Thymus (tissue), 11 donors: Measurements from ENCODE around the gene RPL39L. TPM values are rescaled to one million over a fixed set of nuclear protein-coding genes. Genes with fewer than 3 reads are reported as not detected.
"Not testable (repeated sequence)": the region's sequence is repeated elsewhere in the genome, so short reads cannot be mapped to it uniquely, and the experiment has no call there.

ENCODE experiments used
- DNase-seq, 9 donors: peaks; one replicate each; pipeline ENCODE4 v3.0.0-alpha.2; 2013; ENCODE audit warnings: low spot score in 9 of 9, low read depth in 6 of 9, missing footprints in 1 of 9
- H3K27ac ChIP-seq, 2 donors: one replicate each; pipeline ENCODE4 v1.5.1; 2013; ENCODE audit warnings: control low read depth in 1 of 2, low read depth in 1 of 2, low read length in 1 of 2, mild to moderate bottlenecking in 1 of 2, moderate library complexity in 1 of 2
- H3K27me3 ChIP-seq, 2 donors: one replicate each; pipeline ENCODE4 v1.5.1; 2013; ENCODE audit warnings: low read length in 1 of 2; ENCODE audit not compliant: control insufficient read depth in 2 of 2, insufficient read depth in 1 of 2
- H3K36me3 ChIP-seq, 2 donors: one replicate each; pipeline ENCODE4 v1.5.1; 2013; ENCODE audit warnings: low read length in 1 of 2, mild to moderate bottlenecking in 1 of 2, moderate library complexity in 1 of 2; ENCODE audit not compliant: control insufficient read depth in 2 of 2, insufficient read depth in 2 of 2
- H3K4me1 ChIP-seq, 2 donors: one replicate each; pipeline ENCODE4 v1.5.1; 2013; ENCODE audit warnings: low read length in 2 of 2; ENCODE audit not compliant: control insufficient read depth in 2 of 2, insufficient read depth in 2 of 2
- H3K4me3 ChIP-seq, 2 donors: one replicate each; pipeline ENCODE4 v1.5.1; 2013; ENCODE audit warnings: low read length in 2 of 2, control low read depth in 1 of 2, mild to moderate bottlenecking in 1 of 2
- H3K9me3 ChIP-seq, 2 donors: one replicate each; pipeline ENCODE4 v1.5.1; 2013; ENCODE audit warnings: low read length in 1 of 2, mild to moderate bottlenecking in 1 of 2; ENCODE audit not compliant: control insufficient read depth in 2 of 2, insufficient read depth in 1 of 2
- WGBS: extraction: QIAGEN DNeasy Blood & Tissue Kit; methylation state at CpG from one replicate; pipeline ENCODE4 v1.1.7; 2013; 5-methylcytosine and 5-hydroxymethylcytosine counted together
- polyA plus RNA-seq: library from polyadenylated mRNA; stranded (reverse); fragments of 200-250 nt; gene quantifications from one replicate; pipeline ENCODE4 v1.2.3, GENCODE V29; 2013
- total RNA-seq: library from RNA; stranded (reverse); fragments of 120-200 nt; gene quantifications from one replicate; pipeline ENCODE4 v1.2.4, GENCODE V29; 2013
- donor health status: healthy.

RPL39L gene
- total and polyA plus RNA-seq, 2 donors = 7.6 to 36.6 TPM

GRCh38 chr3:187181454-187182170, 42.3 kb upstream of the RPL39L start:
- DNase-seq = no peak
- no peaks in the 10 kb centered on the region for H3K9me3 ChIP-seq
- no peaks in the 10 kb centered on the region for H3K27me3 ChIP-seq
- 98% methylated on average over 7 of the region's 7 CpGs for WGBS
- no peaks in the 10 kb centered on the region for H3K36me3 ChIP-seq
- no peaks in the 10 kb centered on the region for H3K4me1 ChIP-seq
- H3K4me3 ChIP-seq = no peak overlapping the region
- no peak overlapping the region for H3K27ac ChIP-seq

GRCh38 chr3:187172929-187173328, 33.6 kb upstream of the RPL39L start:
- H3K27ac ChIP-seq = no peak overlapping the region
- H3K4me1 ChIP-seq = no peaks in the 10 kb centered on the region
- 97% methylated on average over 2 of the region's 2 CpGs for WGBS
- H3K9me3 ChIP-seq = no peaks in the 10 kb centered on the region
- H3K36me3 ChIP-seq = no peaks in the 10 kb centered on the region
- H3K27me3 ChIP-seq = no peaks in the 10 kb centered on the region
- H3K4me3 ChIP-seq = no peak overlapping the region
- no peak for DNase-seq

GRCh38 chr3:187170911-187171310, 31.6 kb upstream of the RPL39L start:
- not testable (repeated sequence) for H3K4me1 ChIP-seq, H3K27me3 ChIP-seq, H3K36me3 ChIP-seq, DNase-seq, H3K4me3 ChIP-seq, H3K9me3 ChIP-seq, H3K27ac ChIP-seq
- 96% methylated on average over 5 of the region's 5 CpGs for WGBS

- H3K4me3 ChIP-seq = no peak overlapping the region
- no peaks in the 10 kb centered on the region for H3K9me3 ChIP-seq
- H3K4me1 ChIP-seq = no peaks in the 10 kb centered on the region
- no peaks in the 10 kb centered on the region for H3K27me3 ChIP-seq
- 93% methylated on average over 2 of the region's 2 CpGs for WGBS
- H3K27ac ChIP-seq = no peak overlapping the region
- DNase-seq = no peak
- no peaks in the 10 kb centered on the region for H3K36me3 ChIP-seq
Observed at GRCh38 chr3:187169231-187169960, 30.1 kb upstream of the RPL39L start.

DNA sequence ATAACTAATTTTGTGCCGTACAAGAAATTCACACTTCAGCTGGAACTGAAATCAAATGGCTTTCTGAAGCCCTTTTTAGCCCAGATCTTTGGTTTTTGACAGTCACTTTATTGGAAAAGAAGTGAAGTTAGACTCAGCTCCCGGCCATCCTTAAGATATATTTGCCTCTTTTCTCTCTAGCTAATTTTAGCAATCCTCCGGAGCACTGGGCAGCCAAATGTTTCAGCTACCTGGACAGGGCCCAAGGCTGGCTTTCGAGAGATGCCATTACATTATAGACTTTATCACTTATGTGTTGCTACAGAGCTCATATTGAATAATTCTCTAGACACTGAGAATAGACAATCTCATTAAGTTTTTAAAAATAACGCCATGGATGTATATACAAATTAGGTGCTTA, 28.5 kb upstream of the RPL39L start:
- no peaks in the 10 kb centered on the region for H3K9me3 ChIP-seq
- H3K27ac ChIP-seq = no peak overlapping the region
- H3K4me1 ChIP-seq = no peaks in the 10 kb centered on the region
- WGBS = 97% methylated on average over 5 of the region's 5 CpGs
- H3K36me3 ChIP-seq = no peaks in the 10 kb centered on the region
- no peak for DNase-seq
- H3K27me3 ChIP-seq = no peaks in the 10 kb centered on the region
- H3K4me3 ChIP-seq = no peak overlapping the region

- WGBS = 96% methylated on average over 8 of the region's 8 CpGs
- DNase-seq = no peak
- H3K9me3 ChIP-seq = no peaks in the 10 kb centered on the region
- H3K4me1 ChIP-seq = no peaks in the 10 kb centered on the region
- no peak overlapping the region for H3K4me3 ChIP-seq
- H3K36me3 ChIP-seq = no peaks in the 10 kb centered on the region
- H3K27ac ChIP-seq = no peak overlapping the region
- no peaks in the 10 kb centered on the region for H3K27me3 ChIP-seq
Observed at GRCh38 chr3:187166750-187167149, 27.5 kb upstream of the RPL39L start.

DNA sequence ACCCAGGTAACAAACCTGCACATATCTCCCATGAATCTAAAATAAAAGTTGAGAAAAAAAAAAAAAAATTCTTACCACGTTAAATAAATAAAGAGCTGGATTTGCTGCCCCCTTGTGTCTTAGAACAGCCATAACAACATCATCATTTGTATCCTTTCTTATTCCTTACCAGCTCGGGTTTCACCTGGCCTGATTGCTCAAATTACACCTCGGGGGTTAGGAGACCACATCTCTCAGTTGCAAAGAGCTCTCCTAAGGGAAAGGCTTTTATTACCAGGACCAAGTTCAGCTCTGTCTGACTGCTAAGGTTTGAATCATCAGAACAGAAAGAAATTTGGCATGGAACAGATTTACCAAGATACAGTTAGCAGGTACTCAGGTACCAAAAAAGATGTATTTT, 25.8 kb upstream of the RPL39L start:
- peak; percentile 19 to 79 (median 51) for DNase-seq
- Histone ChIP-seq H3K9me3 (no peaks in the 10 kb centered on the region), H3K4me1 (no peaks in the 10 kb centered on the region), H3K27me3 (no peaks in the 10 kb centered on the region), H3K36me3 (no peaks in the 10 kb centered on the region), H3K4me3 (no peak overlapping the region), H3K27ac (no peak overlapping the region)
- WGBS = 3% methylated on average over 3 of the region's 3 CpGs

- no peak for DNase-seq
- no peaks in the 10 kb centered on the region for H3K27me3 ChIP-seq
- H3K27ac ChIP-seq = no peak overlapping the region
- H3K4me1 ChIP-seq = no peaks in the 10 kb centered on the region
- no peaks in the 10 kb centered on the region for H3K36me3 ChIP-seq
- peaks cover 1 to 6% of the 10 kb centered on the region in 2 donors for H3K9me3 ChIP-seq
- 77% methylated on average over 6 of the region's 6 CpGs for WGBS
- H3K4me3 ChIP-seq = no peak overlapping the region
Observed at GRCh38 chr3:187162265-187162953, 23.1 kb upstream of the RPL39L start.

DNA sequence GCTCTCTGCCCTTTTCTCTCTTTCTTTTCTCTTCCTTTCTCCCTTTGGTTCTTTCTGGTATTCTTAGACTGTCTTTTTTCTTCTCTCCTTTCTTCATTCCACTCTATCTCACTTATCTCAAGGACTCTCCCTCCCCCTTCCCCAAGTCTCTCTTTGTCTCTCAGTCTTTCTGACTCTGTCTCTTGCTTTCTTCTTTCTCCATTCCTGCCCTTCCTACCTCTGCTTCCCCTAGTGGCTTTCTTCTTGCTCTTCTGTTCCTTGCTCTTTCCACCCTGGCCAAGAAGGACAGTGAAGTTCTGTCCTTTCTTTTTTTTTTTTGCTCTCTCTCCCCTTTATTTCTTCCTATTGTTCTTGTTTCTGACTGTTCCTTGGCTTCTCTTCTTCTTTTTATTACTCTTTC, 22.3 kb upstream of the RPL39L start:
- peaks cover 1 to 6% of the 10 kb centered on the region in 2 donors for H3K9me3 ChIP-seq
- H3K4me3 ChIP-seq = no peak overlapping the region
- no peak overlapping the region for H3K27ac ChIP-seq
- H3K4me1 ChIP-seq = no peaks in the 10 kb centered on the region
- DNase-seq = no peak
- no peaks in the 10 kb centered on the region for H3K36me3 ChIP-seq
- H3K27me3 ChIP-seq = no peaks in the 10 kb centered on the region
